Astrocyte (in vitro differentiated cells and primary cell): ENCODE results near the gene SUPT3H. TPM values are rescaled to one million over a fixed set of nuclear protein-coding genes. Genes with fewer than 3 reads are reported as not detected.

Source experiments
- DNase-seq: peaks from one replicate; pipeline ENCODE4 v3.0.0-alpha.2; 2010; ENCODE audit warnings: low read depth
- FAIRE-seq: peaks from 2 replicates; lab custom pipeline; 2011; peaks lifted over from hg19 to GRCh38; lab: Jason Lieb, UNC
- H2AFZ ChIP-seq: 2 replicates; pipeline ENCODE4 v1.6.0; 2012; ENCODE audit warnings: low read depth, low read length, inconsistent platforms
- H3K27ac ChIP-seq: 2 replicates; pipeline ENCODE4 v1.5.1; 2011; ENCODE audit warnings: low read depth, low read length, inconsistent platforms
- H3K27me3 ChIP-seq: 2 replicates; pipeline ENCODE4 v1.6.0; 2011; ENCODE audit warnings: low read length, inconsistent platforms; ENCODE audit not compliant: insufficient read depth
- H3K36me3 ChIP-seq: 2 replicates; pipeline ENCODE4 v1.5.1; 2011; ENCODE audit warnings: low read length, inconsistent platforms; ENCODE audit not compliant: insufficient read depth
- H3K4me1 ChIP-seq: 2 replicates; pipeline ENCODE4 v1.5.1; 2011; ENCODE audit warnings: low read length, inconsistent platforms; ENCODE audit not compliant: insufficient read depth
- H3K4me2 ChIP-seq: 2 replicates; pipeline ENCODE4 v1.6.0; 2012; ENCODE audit warnings: low read length, inconsistent platforms
- H3K4me3 ChIP-seq: 2 replicates; pipeline ENCODE4 v1.5.1; 2011; ENCODE audit warnings: low read depth, mild to moderate bottlenecking, low read length, inconsistent platforms; ENCODE audit not compliant: insufficient read depth
- H3K79me2 ChIP-seq: 2 replicates; pipeline ENCODE4 v1.6.0; 2012; ENCODE audit warnings: mild to moderate bottlenecking, low read length, inconsistent platforms; ENCODE audit not compliant: insufficient read depth
- H3K9ac ChIP-seq: 2 replicates; pipeline ENCODE4 v1.6.0; 2012; ENCODE audit warnings: mild to moderate bottlenecking, low read length, inconsistent platforms
- H3K9me3 ChIP-seq: 2 replicates; pipeline ENCODE4 v1.5.1; 2012; ENCODE audit warnings: low read depth, mild to moderate bottlenecking, low read length, inconsistent platforms; ENCODE audit not compliant: insufficient read depth
- H4K20me1 ChIP-seq: 2 replicates; pipeline ENCODE4 v1.6.0; 2012; ENCODE audit warnings: low read length, inconsistent platforms; ENCODE audit not compliant: insufficient read depth
- H3K27ac Mint-ChIP-seq: one replicate; pipeline ENCODE4 v1.8.0; 2021; ENCODE audit warnings: mild to moderate bottlenecking, mixed read lengths; ENCODE audit not compliant: unreplicated experiment
- H3K27me3 Mint-ChIP-seq: one replicate; pipeline ENCODE4 v1.8.0; 2021; ENCODE audit warnings: low read depth, mixed read lengths; ENCODE audit not compliant: unreplicated experiment
- H3K36me3 Mint-ChIP-seq: one replicate; pipeline ENCODE4 v1.8.0; 2021; ENCODE audit warnings: low read depth, mixed read lengths; ENCODE audit not compliant: unreplicated experiment
- H3K4me1 Mint-ChIP-seq: one replicate; pipeline ENCODE4 v1.8.0; 2021; ENCODE audit warnings: low read depth, mixed read lengths; ENCODE audit not compliant: unreplicated experiment
- H3K4me3 Mint-ChIP-seq: one replicate; pipeline ENCODE4 v1.8.0; 2021; ENCODE audit warnings: mild to moderate bottlenecking, moderate library complexity, mixed read lengths; ENCODE audit not compliant: unreplicated experiment
- H3K9me3 Mint-ChIP-seq: one replicate; pipeline ENCODE4 v1.8.0; 2021; ENCODE audit warnings: mild to moderate bottlenecking, mixed read lengths; ENCODE audit not compliant: unreplicated experiment
- CTCF ChIP-seq: IDR thresholded peaks from 2 replicates; pipeline ENCODE4 v1.5.1; 2011; ENCODE audit warnings: low read depth, mild to moderate bottlenecking, inconsistent platforms, low read length, moderate library complexity; ENCODE audit not compliant: insufficient read depth
- EZH2 ChIP-seq: IDR thresholded peaks from 2 replicates; pipeline ENCODE4 v1.6.1; 2012; ENCODE audit warnings: mild to moderate bottlenecking, low read length, inconsistent platforms; ENCODE audit not compliant: insufficient read depth
- total RNA-seq: library from RNA; stranded (reverse); gene quantifications from 2 replicates; pipeline ENCODE4 v1.2.1, GENCODE V29; 2021

Gene SUPT3H
- total RNA-seq, 1 donor from 2014 or later, result 12.4 TPM

- Histone ChIP-seq H4K20me1 (no peaks in the 10 kb centered on the region), H3K4me1 (peaks cover 18% of the 10 kb centered on the region), H3K79me2 (peaks cover 16% of the 10 kb centered on the region), H2AFZ (no peak overlapping the region), H3K27ac (no peak overlapping the region), H3K9ac (no peak overlapping the region), H3K9me3 (no peaks in the 10 kb centered on the region), H3K4me2 (no peak overlapping the region), H3K36me3 (no peaks in the 10 kb centered on the region), H3K27me3 (no peaks in the 10 kb centered on the region), H3K4me3 (no peak overlapping the region)
- H3K27ac Mint-ChIP-seq, result peak overlapping the region; percentile 35
- peaks cover 2% of the 10 kb centered on the region for H3K27me3 Mint-ChIP-seq
- FAIRE-seq (no peak), DNase-seq (no peak)
- H3K36me3 Mint-ChIP-seq, result no peaks in the 10 kb centered on the region
- TF ChIP-seq CTCF (no peak), EZH2 (no peak)
- H3K9me3 Mint-ChIP-seq, result no peaks in the 10 kb centered on the region
- peaks cover 27% of the 10 kb centered on the region for H3K4me1 Mint-ChIP-seq
- H3K4me3 Mint-ChIP-seq, result no peak overlapping the region
These were observed 38.2 kb upstream of the SUPT3H start for GRCh38 chr6:45415788-45416518.

- Mint-ChIP-seq H3K27me3 (peaks cover 2% of the 10 kb centered on the region), H3K4me1 (peaks cover 27% of the 10 kb centered on the region), H3K27ac (no peak overlapping the region), H3K9me3 (no peaks in the 10 kb centered on the region), H3K4me3 (no peak overlapping the region), H3K36me3 (no peaks in the 10 kb centered on the region)
- Histone ChIP-seq H2AFZ (no peak overlapping the region), H3K9ac (no peak overlapping the region), H3K79me2 (peaks cover 12% of the 10 kb centered on the region), H3K4me2 (no peak overlapping the region), H3K36me3 (no peaks in the 10 kb centered on the region), H3K27me3 (no peaks in the 10 kb centered on the region), H3K4me1 (peaks cover 11% of the 10 kb centered on the region), H4K20me1 (no peaks in the 10 kb centered on the region), H3K4me3 (no peak overlapping the region), H3K9me3 (no peaks in the 10 kb centered on the region), H3K27ac (no peak overlapping the region)
- FAIRE-seq (no peak), DNase-seq (no peak)
- TF ChIP-seq EZH2 (no peak), CTCF (no peak)
These were observed 37.6 kb upstream of the SUPT3H start for GRCh38 chr6:45415315-45415714.

GRCh38 chr6:45411959-45412358, 34.2 kb upstream of the SUPT3H start:
- Histone ChIP-seq H3K4me1 (no peaks in the 10 kb centered on the region), H3K4me2 (no peak overlapping the region), H2AFZ (no peak overlapping the region), H3K27ac (no peak overlapping the region), H3K27me3 (no peaks in the 10 kb centered on the region), H3K79me2 (no peaks in the 10 kb centered on the region), H4K20me1 (no peaks in the 10 kb centered on the region), H3K4me3 (no peak overlapping the region), H3K9ac (no peak overlapping the region), H3K9me3 (no peaks in the 10 kb centered on the region), H3K36me3 (no peaks in the 10 kb centered on the region)
- Mint-ChIP-seq H3K9me3 (no peaks in the 10 kb centered on the region), H3K4me1 (peaks cover 17% of the 10 kb centered on the region), H3K27me3 (peaks cover 2% of the 10 kb centered on the region), H3K27ac (no peak overlapping the region), H3K36me3 (no peaks in the 10 kb centered on the region), H3K4me3 (no peak overlapping the region)
- TF ChIP-seq EZH2 (no peak), CTCF (no peak)
- DNase-seq (no peak), FAIRE-seq (no peak)
